Small intestine (tissue), 7 donors: Measurements from ENCODE around the gene SYT1. TPM values are rescaled to one million over a fixed set of nuclear protein-coding genes. Genes with fewer than 3 reads are reported as not detected.

Experiments used
- DNase-seq, 2 donors: peaks; one replicate each; pipeline versions ENCODE4 v3.0.0 to v3.0.0-alpha.2; 2013
- FAIRE-seq: peaks from 2 replicates; lab custom pipeline; 2012; peaks lifted over from hg19 to GRCh38; lab: Jason Lieb, UNC
- H3K27ac ChIP-seq, 3 donors: one replicate each; pipeline ENCODE4 v1.5.1; 2013; ENCODE audit warnings: low read length in 2 of 3, mild to moderate bottlenecking in 2 of 3, control low read depth in 1 of 3, inconsistent platforms in 1 of 3, low read depth in 1 of 3, moderate library complexity in 1 of 3
- H3K27me3 ChIP-seq, 3 donors: one replicate each; pipeline ENCODE4 v1.6.1; 2013; ENCODE audit warnings: low read length in 3 of 3, inconsistent platforms in 1 of 3; ENCODE audit not compliant: control insufficient read depth in 3 of 3, insufficient read depth in 3 of 3
- H3K36me3 ChIP-seq, 3 donors: one replicate each; pipeline ENCODE4 v1.6.1; 2013; ENCODE audit warnings: low read length in 3 of 3, inconsistent platforms in 1 of 3, low read depth in 1 of 3, mild to moderate bottlenecking in 1 of 3, moderate library complexity in 1 of 3; ENCODE audit not compliant: control insufficient read depth in 3 of 3, insufficient read depth in 2 of 3
- H3K4me1 ChIP-seq, 3 donors: one replicate each; pipeline ENCODE4 v1.6.1; 2013; ENCODE audit warnings: low read length in 2 of 3, inconsistent platforms in 1 of 3, low read depth in 1 of 3, mild to moderate bottlenecking in 1 of 3, moderate library complexity in 1 of 3; ENCODE audit not compliant: control insufficient read depth in 3 of 3, insufficient read depth in 2 of 3
- H3K4me3 ChIP-seq, 3 donors: one replicate each; pipeline ENCODE4 v1.5.1; 2013; ENCODE audit warnings: low read length in 3 of 3, control low read depth in 1 of 3, inconsistent platforms in 1 of 3, low read depth in 1 of 3, mild to moderate bottlenecking in 1 of 3, moderate library complexity in 1 of 3
- H3K9me3 ChIP-seq, 2 donors: one replicate each; pipeline ENCODE4 v1.6.1; 2013; ENCODE audit warnings: low read depth in 1 of 2, low read length in 1 of 2; ENCODE audit not compliant: control insufficient read depth in 2 of 2, insufficient read depth in 1 of 2
- WGBS, 3 donors: extraction: QIAGEN DNeasy Blood & Tissue Kit; methylation state at CpG; one replicate each; pipeline ENCODE4 v1.1.7; 2013; 5-methylcytosine and 5-hydroxymethylcytosine counted together
- polyA plus RNA-seq, 4 donors: library from polyadenylated mRNA; stranded (reverse) in 3 of 4; unstranded in 1 of 4; fragments of 200-250 nt in 3 of 4; fragments of 120-200 nt in 1 of 4; gene quantifications; one replicate each; pipeline versions ENCODE4 v1.2.1 to v1.2.3, GENCODE V29; 2013
- donor health status: healthy with polysubstance abuse.
- donor health status: control.
- donor health status: control.
- donor health status: Bipolar disorder and iron deficiency.
- donor health status: healthy.

The SYT1 gene
- polyA plus RNA-seq, 4 donors, result 1.3 to 11.3 TPM; not detected in 2

DNA sequence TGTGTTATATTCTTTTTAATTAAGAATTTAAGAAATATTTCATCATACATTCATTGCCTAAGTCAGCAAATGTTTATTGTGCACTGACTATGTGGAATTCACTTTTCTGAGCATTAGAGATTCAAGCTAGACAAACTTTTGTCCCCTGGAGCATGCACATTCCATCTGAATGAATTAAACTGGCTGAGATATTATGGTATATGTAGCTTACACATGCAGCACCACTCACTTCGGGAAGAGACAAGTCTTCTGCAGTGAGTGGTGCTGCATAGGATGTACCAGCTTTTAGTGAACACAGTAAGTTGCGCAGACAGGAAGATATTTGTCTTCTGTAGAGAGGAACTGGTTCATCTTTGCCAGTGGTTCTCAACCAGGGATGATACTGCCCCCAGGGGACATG is 318.4 kb downstream of the SYT1 start:
- DNase-seq (no peak), FAIRE-seq (no peak)
- Histone ChIP-seq H3K27ac (no peak overlapping the region), H3K4me1 (no peaks in the 10 kb centered on the region), H3K4me3 (no peak overlapping the region), H3K9me3 (no peaks in the 10 kb centered on the region), H3K27me3 (no peaks in the 10 kb centered on the region), H3K36me3 (no peaks in the 10 kb centered on the region)
- WGBS, 3 donors, result 87 to 91% (median 87%) methylated on average over 2 of the region's 2 CpGs

DNA sequence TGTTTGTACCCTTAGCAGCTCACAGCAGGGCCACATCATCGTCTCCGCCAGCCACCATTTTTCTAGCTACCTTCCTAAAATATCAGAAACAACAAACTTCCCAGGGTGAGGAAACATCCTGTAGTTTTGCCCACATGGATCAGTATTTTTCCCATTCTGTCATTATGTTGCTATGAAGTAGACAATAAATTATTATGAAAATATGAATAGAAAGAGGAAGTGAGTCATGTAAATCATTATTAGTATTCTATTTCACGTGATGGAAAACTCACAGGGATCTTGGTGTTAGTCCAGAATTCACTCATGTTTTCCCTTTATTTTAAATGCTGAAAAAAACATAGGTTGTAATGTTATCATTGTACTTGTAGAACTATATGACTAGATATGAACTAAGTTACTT is 319.4 kb downstream of the SYT1 start:
- no peak overlapping the region for H3K27ac ChIP-seq
- H3K36me3 ChIP-seq, result no peaks in the 10 kb centered on the region
- H3K27me3 ChIP-seq, result no peaks in the 10 kb centered on the region
- no peak overlapping the region for H3K4me3 ChIP-seq
- no peaks in the 10 kb centered on the region for H3K9me3 ChIP-seq
- H3K4me1 ChIP-seq, result peaks cover 0 to 3% (median 0%) of the 10 kb centered on the region in 3 donors
- no peak for DNase-seq
- FAIRE-seq, result no peak
- 64 to 76% (median 68%) methylated on average over 3 of the region's 3 CpGs for WGBS, 3 donors

DNA sequence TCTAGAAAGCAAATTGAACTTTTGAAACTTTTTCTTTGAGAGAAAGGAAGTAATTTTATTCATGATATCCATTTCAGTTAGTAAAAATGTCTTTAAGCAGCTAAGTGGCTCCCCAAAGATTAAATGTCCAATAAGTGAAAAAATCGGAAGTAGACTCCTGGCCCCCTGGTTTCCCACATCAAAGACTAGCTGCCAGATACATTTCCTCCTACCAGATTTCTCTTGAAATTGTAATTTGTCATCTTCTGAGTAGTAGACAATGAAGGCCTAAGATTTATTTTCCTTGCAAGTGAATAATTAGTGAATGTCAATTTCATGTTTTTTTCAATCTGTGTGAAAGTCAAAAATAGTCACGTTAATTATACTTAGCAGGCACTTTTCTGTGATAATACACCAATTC is 321.9 kb downstream of the SYT1 start:
- H3K4me1 ChIP-seq, result peaks cover 0 to 3% (median 0%) of the 10 kb centered on the region in 3 donors
- H3K27ac ChIP-seq, result no peak overlapping the region
- H3K4me3 ChIP-seq, result no peak overlapping the region
- 61 to 71% (median 67%) methylated on average over 2 of the region's 2 CpGs for WGBS, 3 donors
- H3K9me3 ChIP-seq, result no peaks in the 10 kb centered on the region
- no peak for DNase-seq
- no peak for FAIRE-seq
- no peaks in the 10 kb centered on the region for H3K27me3 ChIP-seq
- H3K36me3 ChIP-seq, result no peaks in the 10 kb centered on the region

DNA sequence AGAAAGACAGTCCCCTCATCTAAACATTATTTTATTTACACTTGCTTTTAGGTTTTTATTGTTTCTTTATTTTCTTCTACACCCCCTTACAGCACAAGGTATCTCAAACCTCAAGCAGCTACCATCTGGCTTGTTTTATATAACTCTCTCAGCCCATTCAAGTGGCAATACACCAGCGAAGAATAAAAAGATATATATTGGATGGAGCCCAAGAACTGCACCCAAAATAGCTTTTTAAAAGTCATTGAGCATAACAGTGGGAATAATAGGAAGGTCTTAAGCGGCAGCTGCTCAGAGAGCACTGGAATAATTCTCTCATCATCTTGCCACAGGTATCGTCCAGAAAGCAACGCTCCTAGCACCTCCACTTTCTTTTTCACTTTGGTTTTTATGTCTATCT is 322.5 kb downstream of the SYT1 start:
- DNase-seq, result no peak
- H3K27ac ChIP-seq, result no peak overlapping the region
- peaks cover 0 to 3% (median 0%) of the 10 kb centered on the region in 3 donors for H3K4me1 ChIP-seq
- H3K4me3 ChIP-seq, result no peak overlapping the region
- no peaks in the 10 kb centered on the region for H3K27me3 ChIP-seq
- no peaks in the 10 kb centered on the region for H3K9me3 ChIP-seq
- WGBS, 3 donors, result 55 to 68% (median 62%) methylated on average over 4 of the region's 4 CpGs
- no peaks in the 10 kb centered on the region for H3K36me3 ChIP-seq
- no peak for FAIRE-seq

DNA sequence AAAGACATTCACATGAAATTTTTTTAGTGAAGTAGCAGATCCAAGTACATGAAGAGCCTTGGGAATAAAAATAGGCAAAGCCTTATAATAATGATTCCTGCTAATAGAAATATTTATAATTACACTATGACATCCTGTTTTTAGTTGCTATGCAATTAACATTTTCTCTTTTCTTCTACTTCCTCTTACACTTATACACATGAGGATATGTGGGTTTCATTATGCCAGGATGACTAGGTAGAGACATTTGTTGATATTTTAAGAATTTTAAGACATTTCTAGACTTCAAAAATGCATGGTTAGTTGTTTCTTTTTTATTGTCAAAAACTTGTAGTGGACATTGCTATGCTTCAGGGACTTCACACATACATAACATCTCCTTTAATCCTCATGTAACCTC is 326.8 kb downstream of the SYT1 start:
- DNase-seq (no peak), FAIRE-seq (no peak)
- Histone ChIP-seq H3K36me3 (no peaks in the 10 kb centered on the region), H3K27ac (no peak overlapping the region), H3K4me1 (peaks cover 0 to 3% (median 0%) of the 10 kb centered on the region in 3 donors), H3K27me3 (no peaks in the 10 kb centered on the region), H3K9me3 (no peaks in the 10 kb centered on the region), H3K4me3 (no peak overlapping the region)

DNA sequence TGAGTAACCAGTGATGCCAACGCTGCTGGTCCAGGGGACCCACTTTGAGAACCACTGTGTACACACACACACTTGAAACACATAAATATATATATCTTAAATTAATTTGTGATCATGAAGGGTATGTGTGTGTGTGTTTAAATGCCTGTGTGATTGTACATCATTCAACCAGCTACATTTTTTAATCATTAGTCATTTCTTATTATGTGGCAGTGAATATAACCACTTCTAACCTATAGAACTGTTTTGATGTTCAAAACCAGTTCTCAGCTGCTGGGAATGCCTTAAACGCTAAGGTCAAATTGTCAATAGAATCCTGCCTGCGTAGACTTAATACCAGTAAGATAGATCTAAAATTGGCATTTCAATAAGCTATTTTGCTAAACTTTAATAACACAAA is 330.0 kb downstream of the SYT1 start:
- no peak overlapping the region for H3K27ac ChIP-seq
- 59 to 65% (median 61%) methylated on average over 3 of the region's 3 CpGs for WGBS, 3 donors
- no peaks in the 10 kb centered on the region for H3K4me1 ChIP-seq
- H3K4me3 ChIP-seq, result no peak overlapping the region
- no peak for FAIRE-seq
- H3K9me3 ChIP-seq, result no peaks in the 10 kb centered on the region
- H3K36me3 ChIP-seq, result no peaks in the 10 kb centered on the region
- DNase-seq, result no peak
- no peaks in the 10 kb centered on the region for H3K27me3 ChIP-seq

DNA sequence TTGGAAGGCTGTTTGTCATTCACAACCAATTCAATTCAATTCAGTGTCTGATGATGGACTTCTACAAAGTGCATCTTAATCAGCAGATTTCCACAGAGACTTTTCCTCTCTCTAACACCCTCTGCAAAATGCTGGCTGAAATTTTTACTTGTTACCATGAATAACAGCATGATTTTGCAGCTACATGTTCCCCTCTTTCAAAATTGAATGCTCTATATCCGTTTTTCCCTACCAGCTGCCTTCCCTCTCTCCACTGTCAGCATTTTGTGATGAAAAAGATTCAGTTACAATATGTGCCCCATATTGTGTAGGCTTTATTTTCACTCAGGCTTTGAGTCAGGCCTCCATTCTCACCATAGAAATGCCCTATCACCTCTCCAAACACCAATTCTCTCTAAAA is 334.6 kb downstream of the SYT1 start:
- no peaks in the 10 kb centered on the region for H3K36me3 ChIP-seq
- H3K9me3 ChIP-seq, result no peaks in the 10 kb centered on the region
- no peak overlapping the region for H3K4me3 ChIP-seq
- 40 to 52% (median 41%) methylated on average over 1 of the region's 1 CpG for WGBS, 3 donors
- H3K4me1 ChIP-seq, result no peaks in the 10 kb centered on the region
- no peaks in the 10 kb centered on the region for H3K27me3 ChIP-seq
- FAIRE-seq (no peak), DNase-seq (no peak)
- H3K27ac ChIP-seq, result no peak overlapping the region

DNA sequence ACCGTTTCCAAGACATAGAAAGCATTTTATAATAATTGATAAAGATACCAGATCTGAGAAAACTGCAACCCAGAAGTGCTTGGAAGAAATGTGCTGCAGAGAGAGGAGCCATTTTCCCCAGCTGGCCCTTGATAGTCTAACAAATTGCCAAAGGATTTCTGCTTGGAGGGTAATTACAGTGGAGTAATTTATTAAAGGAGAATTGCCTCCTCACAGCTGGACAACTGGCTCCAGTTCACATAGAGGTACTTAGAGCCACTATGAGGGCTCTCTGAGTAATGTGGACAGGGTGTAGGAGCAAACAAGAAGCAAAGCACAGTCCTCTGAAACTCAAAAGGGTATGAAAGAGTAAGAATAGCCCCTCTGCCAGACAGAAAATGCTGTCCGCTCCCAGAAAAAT is 335.6 kb downstream of the SYT1 start:
- WGBS, 3 donors, result 67 to 71% (median 67%) methylated on average over 2 of the region's 2 CpGs

DNA sequence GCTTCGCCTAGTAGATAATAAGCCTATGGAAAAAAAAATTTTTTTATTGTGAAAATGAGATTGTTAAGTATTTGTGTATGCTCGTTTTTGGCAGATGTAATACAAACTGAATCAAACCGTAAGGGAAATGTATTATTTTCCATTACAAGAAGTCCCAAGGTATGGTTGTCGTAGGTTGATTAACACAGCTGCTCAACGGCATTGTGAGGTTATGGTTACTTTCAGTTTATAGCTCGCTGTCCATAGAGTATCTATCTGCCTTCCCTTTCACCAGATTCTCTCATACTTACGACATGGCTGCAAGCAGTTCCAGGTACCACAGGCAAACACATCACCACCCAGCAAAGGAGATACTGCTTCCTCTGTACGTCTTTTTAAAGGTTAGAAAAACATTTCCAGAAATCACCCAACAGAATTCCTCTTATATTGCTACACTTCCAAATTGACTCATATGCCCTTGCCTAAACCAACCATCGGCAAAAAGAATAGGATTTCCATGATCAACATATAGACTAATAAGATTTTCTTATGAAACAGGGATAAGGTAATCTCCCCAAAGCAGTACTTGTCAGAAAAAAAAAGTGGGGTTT is 338.6 kb downstream of the SYT1 start:
- Histone ChIP-seq H3K27me3 (no peaks in the 10 kb centered on the region), H3K36me3 (no peaks in the 10 kb centered on the region), H3K4me1 (no peaks in the 10 kb centered on the region), H3K9me3 (no peaks in the 10 kb centered on the region), H3K4me3 (no peak overlapping the region), H3K27ac (no peak overlapping the region)
- DNase-seq, result no peak
- no peak for FAIRE-seq
- 82 to 88% (median 83%) methylated on average over 9 of the region's 9 CpGs for WGBS, 3 donors

More for the DNA sequence above, 335.6 kb downstream of the SYT1 start:
- Histone ChIP-seq H3K36me3 (no peaks in the 10 kb centered on the region), H3K9me3 (no peaks in the 10 kb centered on the region), H3K4me3 (no peak overlapping the region), H3K4me1 (no peaks in the 10 kb centered on the region), H3K27ac (no peak overlapping the region), H3K27me3 (no peaks in the 10 kb centered on the region)
- FAIRE-seq, result no peak
- DNase-seq, result no peak
